Measurements from ENCODE around the gene SPRYD3. TPM values are rescaled to one million over a fixed set of nuclear protein-coding genes. Genes with fewer than 3 reads are reported as not detected.
"Not testable (repeated sequence)": the region's sequence is repeated elsewhere in the genome, so short reads cannot be mapped to it uniquely, and the experiment has no call there.

The SPRYD3 gene
- total RNA-seq, 2 donors from 2014 or later: 56.5 to 60.3 TPM

GRCh38 chr12:53097564-53098353 lies 18.6 kb upstream of the SPRYD3 start, which contains the start of gene IGFBP6:
Gene IGFBP6 (plus strand): TSS chr12:53097667. CDS start chr12:53097718, 51 bp downstream.
- peak; percentile 87 for ATAC-seq
- Mint-ChIP-seq H3K9me3 (no peaks in the 10 kb centered on the region), H3K4me3 (peak within 1 kb of the TSS; percentile 74), H3K36me3 (no peaks in the 10 kb centered on the region), H3K4me1 (ENCODE audit: low read depth in 2 of 2) (peaks cover 29 to 34% of the 10 kb centered on the region in 2 donors), H3K27me3 (peaks cover 7% of the 10 kb centered on the region in 2 donors), H3K27ac (peak within 1 kb of the TSS in 1 of 2 donors; percentile 23)
- DNase-seq (ENCODE audit: low spot score): peak; percentile 63

GRCh38 chr12:53097207-53097563 lies 18.0 kb upstream of the SPRYD3 start:
- ATAC-seq (no peak), DNase-seq (ENCODE audit: low spot score) (no peak)
- H3K36me3 Mint-ChIP-seq: no peaks in the 10 kb centered on the region
- peak overlapping the region; percentile 74 for H3K4me3 Mint-ChIP-seq
- H3K27me3 Mint-ChIP-seq: peaks cover 7% of the 10 kb centered on the region in 2 donors
- H3K4me1 Mint-ChIP-seq (ENCODE audit: low read depth in 2 of 2): peaks cover 23 to 30% of the 10 kb centered on the region in 2 donors
- H3K9me3 Mint-ChIP-seq: no peaks in the 10 kb centered on the region
- no peak overlapping the region for H3K27ac Mint-ChIP-seq

- ATAC-seq (no peak), DNase-seq (ENCODE audit: low spot score) (no peak)
- Mint-ChIP-seq H3K9me3 (no peaks in the 10 kb centered on the region), H3K36me3 (no peaks in the 10 kb centered on the region), H3K27ac (no peak overlapping the region), H3K27me3 (peaks cover 7 to 9% of the 10 kb centered on the region in 2 donors), H3K4me1 (ENCODE audit: low read depth in 2 of 2) (peaks cover 23 to 30% of the 10 kb centered on the region in 2 donors), H3K4me3 (peak overlapping the region; percentile 74)
Observed at GRCh38 chr12:53096759-53097158, 17.6 kb upstream of the SPRYD3 start.

GRCh38 chr12:53096089-53096741 lies 17.0 kb upstream of the SPRYD3 start:
- Mint-ChIP-seq H3K27me3 (peaks cover 7 to 12% of the 10 kb centered on the region in 2 donors), H3K4me1 (ENCODE audit: low read depth in 2 of 2) (peaks cover 23 to 30% of the 10 kb centered on the region in 2 donors), H3K9me3 (no peaks in the 10 kb centered on the region), H3K4me3 (peak overlapping the region; percentile 74), H3K27ac (no peak overlapping the region), H3K36me3 (no peaks in the 10 kb centered on the region)
- DNase-seq (ENCODE audit: low spot score) (no peak), ATAC-seq (no peak)

GRCh38 chr12:53095596-53095895 lies 16.4 kb upstream of the SPRYD3 start:
- Mint-ChIP-seq H3K27me3 (peaks cover 7 to 13% of the 10 kb centered on the region in 2 donors), H3K27ac (peak overlapping the region in 1 of 2 donors; percentile 25), H3K4me1 (ENCODE audit: low read depth in 2 of 2) (peaks cover 23 to 30% of the 10 kb centered on the region in 2 donors)
- not testable (repeated sequence) for DNase-seq (ENCODE audit: low spot score); H3K9me3 Mint-ChIP-seq; ATAC-seq; H3K4me3 Mint-ChIP-seq; H3K36me3 Mint-ChIP-seq

GRCh38 chr12:53094796-53095595 lies 15.8 kb upstream of the SPRYD3 start:
- not testable (repeated sequence) for H3K9me3 Mint-ChIP-seq; DNase-seq (ENCODE audit: low spot score); ATAC-seq; H3K36me3 Mint-ChIP-seq; H3K4me3 Mint-ChIP-seq
- peaks cover 7 to 14% of the 10 kb centered on the region in 2 donors for H3K27me3 Mint-ChIP-seq
- H3K4me1 Mint-ChIP-seq (ENCODE audit: low read depth in 2 of 2): peaks cover 23 to 30% of the 10 kb centered on the region in 2 donors
- peak overlapping the region in 1 of 2 donors; percentile 25 for H3K27ac Mint-ChIP-seq

GRCh38 chr12:53094394-53094787 lies 15.2 kb upstream of the SPRYD3 start:
- H3K4me3 Mint-ChIP-seq: no peak overlapping the region
- no peak overlapping the region for H3K27ac Mint-ChIP-seq
- peaks cover 22 to 28% of the 10 kb centered on the region in 2 donors for H3K4me1 Mint-ChIP-seq (ENCODE audit: low read depth in 2 of 2)
- no peaks in the 10 kb centered on the region for H3K9me3 Mint-ChIP-seq
- H3K36me3 Mint-ChIP-seq: no peaks in the 10 kb centered on the region
- H3K27me3 Mint-ChIP-seq: peaks cover 7 to 14% of the 10 kb centered on the region in 2 donors
- no peak for ATAC-seq
- no peak for DNase-seq (ENCODE audit: low spot score)

GRCh38 chr12:53093777-53094393 lies 14.7 kb upstream of the SPRYD3 start:
- ATAC-seq (no peak), DNase-seq (ENCODE audit: low spot score) (no peak)
- peaks cover 17 to 23% of the 10 kb centered on the region in 2 donors for H3K4me1 Mint-ChIP-seq (ENCODE audit: low read depth in 2 of 2)
- peak overlapping the region in 1 of 2 donors; percentile 33 for H3K27ac Mint-ChIP-seq
- H3K9me3 Mint-ChIP-seq: no peaks in the 10 kb centered on the region
- no peak overlapping the region for H3K4me3 Mint-ChIP-seq
- no peaks in the 10 kb centered on the region for H3K36me3 Mint-ChIP-seq
- peaks cover 7 to 15% of the 10 kb centered on the region in 2 donors for H3K27me3 Mint-ChIP-seq

GRCh38 chr12:53091756-53092155 lies 12.6 kb upstream of the SPRYD3 start:
- no peak for DNase-seq (ENCODE audit: low spot score)
- Mint-ChIP-seq H3K36me3 (no peaks in the 10 kb centered on the region), H3K27ac (no peak overlapping the region), H3K27me3 (peaks cover 7 to 17% of the 10 kb centered on the region in 2 donors), H3K9me3 (no peaks in the 10 kb centered on the region), H3K4me1 (ENCODE audit: low read depth in 2 of 2) (peaks cover under 1 to 8% of the 10 kb centered on the region in 2 donors), H3K4me3 (no peak overlapping the region)
- ATAC-seq: no peak

GRCh38 chr12:53090554-53090953 lies 11.4 kb upstream of the SPRYD3 start:
- ATAC-seq: no peak
- no peak for DNase-seq (ENCODE audit: low spot score)
- no peak overlapping the region for H3K27ac Mint-ChIP-seq

GRCh38 chr12:53090105-53090504 lies 10.9 kb upstream of the SPRYD3 start:
- no peaks in the 10 kb centered on the region for H3K36me3 Mint-ChIP-seq
- ATAC-seq (no peak), DNase-seq (ENCODE audit: low spot score) (no peak)
- peaks cover 0 to 8% of the 10 kb centered on the region in 2 donors for H3K4me1 Mint-ChIP-seq (ENCODE audit: low read depth in 2 of 2)
- H3K27me3 Mint-ChIP-seq: peaks cover 7 to 20% of the 10 kb centered on the region in 2 donors
- H3K9me3 Mint-ChIP-seq: no peaks in the 10 kb centered on the region
- H3K4me3 Mint-ChIP-seq: no peak overlapping the region
- no peak overlapping the region for H3K27ac Mint-ChIP-seq

More at GRCh38 chr12:53090554-53090953, 11.4 kb upstream of the SPRYD3 start:
- H3K36me3 Mint-ChIP-seq: no peaks in the 10 kb centered on the region
- peaks cover 0 to 8% of the 10 kb centered on the region in 2 donors for H3K4me1 Mint-ChIP-seq (ENCODE audit: low read depth in 2 of 2)
- H3K9me3 Mint-ChIP-seq: no peaks in the 10 kb centered on the region
- no peak overlapping the region for H3K4me3 Mint-ChIP-seq
- peaks cover 7 to 21% of the 10 kb centered on the region in 2 donors for H3K27me3 Mint-ChIP-seq

GRCh38 chr12:53086361-53086760 lies 7.2 kb upstream of the SPRYD3 start:
- no peak overlapping the region for H3K4me3 Mint-ChIP-seq
- no peak for ATAC-seq

GRCh38 chr12:53082637-53083175 lies 3.5 kb upstream of the SPRYD3 start:
- ATAC-seq (no peak), DNase-seq (ENCODE audit: low spot score) (no peak)
- Mint-ChIP-seq H3K4me1 (ENCODE audit: low read depth in 2 of 2) (peaks cover 16% of the 10 kb centered on the region in 2 donors), H3K9me3 (peaks cover 2% of the 10 kb centered on the region), H3K4me3 (no peak overlapping the region), H3K27me3 (peaks cover 7 to 9% of the 10 kb centered on the region in 2 donors), H3K27ac (no peak overlapping the region), H3K36me3 (no peaks in the 10 kb centered on the region)

More at GRCh38 chr12:53086361-53086760, 7.2 kb upstream of the SPRYD3 start:
- no peak overlapping the region for H3K27ac Mint-ChIP-seq
- H3K36me3 Mint-ChIP-seq: no peaks in the 10 kb centered on the region
- no peaks in the 10 kb centered on the region for H3K4me1 Mint-ChIP-seq (ENCODE audit: low read depth in 2 of 2)
- no peak for DNase-seq (ENCODE audit: low spot score)
- H3K27me3 Mint-ChIP-seq: peaks cover 7 to 15% of the 10 kb centered on the region in 2 donors
- H3K9me3 Mint-ChIP-seq: no peaks in the 10 kb centered on the region
